ENCODE measurements around the gene FOXN3. TPM values are rescaled to one million over a fixed set of nuclear protein-coding genes. Genes with fewer than 3 reads are reported as not detected.
"Not testable (repeated sequence)": the region's sequence is repeated elsewhere in the genome, so short reads cannot be mapped to it uniquely, and the experiment has no call there.

FOXN3 gene
- total RNA-seq, 1 experiment from 2014 or later: 125 TPM

- Histone ChIP-seq H3K79me2 (ENCODE audit: insufficient read depth, low read length) (no peaks in the 10 kb centered on the region), H3K27me3 (ENCODE audit: insufficient read depth, low read length) (no peaks in the 10 kb centered on the region), H3K4me1 (ENCODE audit: insufficient read depth, low read length) (no peaks in the 10 kb centered on the region), H4K20me1 (ENCODE audit: control insufficient read depth, insufficient read depth, insufficient read length) (no peaks in the 10 kb centered on the region), H4K91ac (ENCODE audit: insufficient read length, low read depth, low read length) (no peak overlapping the region), H2BK5ac (ENCODE audit: insufficient read length, low read length) (no peak overlapping the region), H3K18ac (ENCODE audit: insufficient read length, low read depth, low read length) (no peak overlapping the region), H4K8ac (replicated peaks; ENCODE audit: insufficient read length, low read depth, low read length) (no peak overlapping the region), H3K79me1 (ENCODE audit: insufficient read depth, low read depth, low read length, poor library complexity, severe bottlenecking) (no peaks in the 10 kb centered on the region), H3K9me3 (ENCODE audit: control insufficient read depth, low read depth, low read length) (no peaks in the 10 kb centered on the region), H3K4me2 (ENCODE audit: insufficient read depth, insufficient read length, low read length) (no peak overlapping the region), H3K56ac (ENCODE audit: insufficient read length, low read depth, low read length) (no peak overlapping the region), H4K5ac (ENCODE audit: insufficient read length, low read depth, low read length) (no peak overlapping the region), H2AFZ (ENCODE audit: low read length) (no peak overlapping the region), H3K9ac (ENCODE audit: extremely low read depth, insufficient read length, low read length) (no peak overlapping the region), H2AK5ac (ENCODE audit: insufficient read length, low read length) (no peak overlapping the region), H2BK12ac (ENCODE audit: insufficient read length, low read depth, low read length) (no peak overlapping the region), H3K4ac (ENCODE audit: low read depth, low read length) (no peak overlapping the region), H3K23me2 (ENCODE audit: insufficient read length, low read depth, low read length, poor library complexity, severe bottlenecking) (no peaks in the 10 kb centered on the region), H2BK20ac (ENCODE audit: low read depth, low read length, poor library complexity, severe bottlenecking) (no peak overlapping the region), H2BK15ac (ENCODE audit: low read depth, low read length) (no peak overlapping the region), H3K14ac (ENCODE audit: insufficient read depth, low read length) (no peak overlapping the region; the same call in 1 of the 2 replicates), H2BK120ac (ENCODE audit: low read depth, low read length, poor library complexity, severe bottlenecking) (no peak overlapping the region), H3K23ac (ENCODE audit: insufficient read length, low read depth, low read length) (no peak overlapping the region), H3T11ph (ENCODE audit: low read length) (no peak overlapping the region), H3K27ac (ENCODE audit: insufficient read length, low read depth, low read length) (no peak overlapping the region)
- no peak for DNase-seq
- Mint-ChIP-seq H3K27me3 (ENCODE audit: low read depth) (peaks cover 40% of the 10 kb centered on the region), H3K4me3 (no peak overlapping the region), H3K4me1 (peaks cover 12 to 13% of the 10 kb centered on the region in 2 experiments), H3K9me3 (peaks cover 0 to 1% of the 10 kb centered on the region in 2 experiments; a peak in 1 of 5 replicates), H3K36me3 (ENCODE audit: insufficient read depth in 1 of 3, low read depth in 3 of 3) (peaks cover 0 to 8% (median under 1%) of the 10 kb centered on the region in 3 experiments; a peak in 3 of 7 replicates), H3K27ac (no peak overlapping the region)
- TF ChIP-seq CTCF (conservative IDR thresholded peaks at IDR 0.05): no peak
- no CpG with 5 or more reads among the region's 18 CpGs for WGBS (ENCODE audit: extremely low coverage, insufficient read length, low lambda C conversion rate)
These were observed 304.3 kb downstream of the FOXN3 start for GRCh38 chr14:89112720-89113119.

- H3K4me1 Mint-ChIP-seq; H4K5ac ChIP-seq (ENCODE audit: insufficient read length, low read depth, low read length); H3K9me3 Mint-ChIP-seq; H2BK12ac ChIP-seq (ENCODE audit: insufficient read length, low read depth, low read length); H3K79me2 ChIP-seq (ENCODE audit: insufficient read depth, low read length); H3K4me3 Mint-ChIP-seq; H2BK20ac ChIP-seq (ENCODE audit: low read depth, low read length, poor library complexity, severe bottlenecking); H3K4me1 ChIP-seq (ENCODE audit: insufficient read depth, low read length); H3K27me3 ChIP-seq (ENCODE audit: insufficient read depth, low read length); H4K91ac ChIP-seq (ENCODE audit: insufficient read length, low read depth, low read length); H3K23ac ChIP-seq (ENCODE audit: insufficient read length, low read depth, low read length); H3K56ac ChIP-seq (ENCODE audit: insufficient read length, low read depth, low read length); H3K36me3 Mint-ChIP-seq (ENCODE audit: insufficient read depth in 1 of 3, low read depth in 3 of 3); H3K79me1 ChIP-seq (ENCODE audit: insufficient read depth, low read depth, low read length, poor library complexity, severe bottlenecking); H2AK5ac ChIP-seq (ENCODE audit: insufficient read length, low read length); H3K23me2 ChIP-seq (ENCODE audit: insufficient read length, low read depth, low read length, poor library complexity, severe bottlenecking); H3K4me2 ChIP-seq (ENCODE audit: insufficient read depth, insufficient read length, low read length); H4K8ac ChIP-seq (replicated peaks; ENCODE audit: insufficient read length, low read depth, low read length); H3K27ac ChIP-seq (ENCODE audit: insufficient read length, low read depth, low read length); H3K9ac ChIP-seq (ENCODE audit: extremely low read depth, insufficient read length, low read length); DNase-seq; H4K20me1 ChIP-seq (ENCODE audit: control insufficient read depth, insufficient read depth, insufficient read length); H2BK15ac ChIP-seq (ENCODE audit: low read depth, low read length); H3K9me3 ChIP-seq (ENCODE audit: control insufficient read depth, low read depth, low read length); H3K27ac Mint-ChIP-seq; H3T11ph ChIP-seq (ENCODE audit: low read length); H3K4ac ChIP-seq (ENCODE audit: low read depth, low read length); H3K18ac ChIP-seq (ENCODE audit: insufficient read length, low read depth, low read length); H2BK120ac ChIP-seq (ENCODE audit: low read depth, low read length, poor library complexity, severe bottlenecking); H3K14ac ChIP-seq (ENCODE audit: insufficient read depth, low read length); H2AFZ ChIP-seq (ENCODE audit: low read length); H2BK5ac ChIP-seq (ENCODE audit: insufficient read length, low read length): not testable (repeated sequence)
- WGBS (ENCODE audit: extremely low coverage, insufficient read length, low lambda C conversion rate): no CpG with 5 or more reads among the region's 25 CpGs
- H3K27me3 Mint-ChIP-seq (ENCODE audit: low read depth): peaks cover 43% of the 10 kb centered on the region
These were observed 305.1 kb downstream of the FOXN3 start for GRCh38 chr14:89111766-89112543.
